A673 (cell line): ENCODE results near the gene TMEM255B. TPM values are rescaled to one million over a fixed set of nuclear protein-coding genes. Genes with fewer than 3 reads are reported as not detected.

Experiments
- BruUV-seq: library from RNA; stranded (reverse); fragments of 400-500 nt; replicated peaks from 2 replicates; lab custom pipeline; 2021; lab: Mats Ljungman, UMichigan
- CTCF ChIA-PET: fragments of 300-600 bp; sonication (Branson Sonifier 250); formaldehyde crosslinking; loops from one replicate; lab custom pipeline; 2022; ENCODE audit warnings: antibody characterized with exemption; lab: Charles Lee
- POLR2A ChIA-PET: fragments of 300-600 bp; sonication (Branson Sonifier 250); formaldehyde crosslinking; loops from one replicate; lab custom pipeline; 2022; ENCODE audit warnings: antibody characterized with exemption; ENCODE audit not compliant: low non-redundant PET; lab: Charles Lee
- DNase-seq: peaks from one replicate; pipeline ENCODE4 v3.0.0-alpha.2; 2015; ENCODE audit warnings: low spot score
- H3K27ac ChIP-seq: fragments of 200-600 bp; sonication (generic); 2 replicates; pipeline ENCODE4 v1.5.1; 2016; ENCODE audit warnings: mixed run types, low read depth, mild to moderate bottlenecking, mixed read lengths, antibody characterized with exemption, low read length; ENCODE audit not compliant: poor library complexity, severe bottlenecking
- H3K27me3 ChIP-seq: fragments of 200-600 bp; sonication (generic); replicated peaks from 2 replicates; pipeline ENCODE4 v1.6.1; 2017; ENCODE audit warnings: mixed run types, low read depth, mild to moderate bottlenecking, mixed read lengths, antibody characterized with exemption, low read length; ENCODE audit not compliant: insufficient read depth, poor library complexity
- H3K36me3 ChIP-seq: fragments of 200-600 bp; sonication (generic); 2 replicates; pipeline ENCODE4 v1.6.1; 2016; ENCODE audit warnings: mixed run types, mild to moderate bottlenecking, mixed read lengths, antibody characterized with exemption, low read length; ENCODE audit not compliant: insufficient read depth, poor library complexity, severe bottlenecking
- H3K4me1 ChIP-seq: fragments of 200-600 bp; sonication (generic); 2 replicates; pipeline ENCODE4 v1.6.1; 2017; ENCODE audit warnings: mixed run types, mild to moderate bottlenecking, mixed read lengths, antibody characterized with exemption, low read length; ENCODE audit not compliant: insufficient read depth, poor library complexity, severe bottlenecking
- H3K4me3 ChIP-seq: fragments of 200-600 bp; sonication (generic); 2 replicates; pipeline ENCODE4 v1.5.1; 2016; ENCODE audit warnings: low read depth, mixed run types, mild to moderate bottlenecking, mixed read lengths, low read length; ENCODE audit not compliant: poor library complexity, severe bottlenecking
- H3K9me3 ChIP-seq: fragments of 200-600 bp; sonication (generic); 2 replicates; pipeline ENCODE4 v1.6.1; 2016; ENCODE audit warnings: mixed run types, low read depth, mild to moderate bottlenecking, mixed read lengths, antibody characterized with exemption, low read length; ENCODE audit not compliant: poor library complexity, severe bottlenecking
- CTCF ChIP-seq: fragments of 300-800, 200-600 bp; sonication (generic); conservative IDR thresholded peaks from 2 replicates; pipeline ENCODE4 v1.5.1; 2017; ENCODE audit warnings: low read depth, mild to moderate bottlenecking, antibody characterized with exemption, low read length, moderate library complexity, mixed read lengths
- EZH2 ChIP-seq: fragments of 200-600 bp; sonication (generic); IDR thresholded peaks from 2 replicates; pipeline ENCODE4 v1.6.1; 2017; ENCODE audit warnings: borderline replicate concordance, low read depth, mild to moderate bottlenecking, mixed read lengths, antibody characterized with exemption, low read length; ENCODE audit not compliant: poor library complexity, severe bottlenecking
- intact Hi-C: fragments of 100-400 bp; cut with micrococcal nuclease; formaldehyde crosslinking; loops from one replicate; pipeline ENCODE4 v1.10.0; 2022; ENCODE audit not compliant: unreplicated experiment
- total RNA-seq: library from RNA; stranded (reverse); gene quantifications from 2 replicates; pipeline ENCODE4 v1.2.3, GENCODE V29; 2021

TMEM255B gene
- total RNA-seq, 1 experiment from 2014 or later: 0.06 TPM

DNA sequence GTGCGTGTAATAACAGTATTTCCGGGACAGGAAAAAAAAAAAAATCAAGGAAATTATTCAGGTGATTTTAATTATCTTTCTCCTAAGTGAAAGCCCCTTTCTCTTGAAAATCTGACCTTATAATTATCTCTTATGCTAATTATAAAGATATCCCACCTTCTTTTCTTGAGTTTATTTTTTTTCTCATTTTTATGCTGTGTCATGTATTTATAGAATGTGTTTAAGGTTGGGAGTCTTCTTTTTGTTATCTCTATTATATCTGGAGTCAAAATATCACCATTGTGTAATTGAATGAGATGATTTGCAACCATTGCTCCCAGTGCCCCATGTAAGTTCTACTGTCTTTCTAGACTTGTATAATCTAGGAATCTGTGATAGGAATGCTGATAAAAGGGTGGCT, 3.0 kb downstream of the TMEM255B start:
- no peak overlapping the region for H3K4me3 ChIP-seq
- no TSS peak for BruUV-seq
- no peaks in the 10 kb centered on the region for H3K36me3 ChIP-seq
- H3K4me1 ChIP-seq: no peaks in the 10 kb centered on the region
- ChIA-PET CTCF (interaction anchor here (1.2 kb wide), 1 partner anchor 17 kb away, joined by 4 read pairs; no protein-coding TSS in a partner anchor), POLR2A (no interaction called here)
- intact Hi-C loops: no loop called here
- DNase-seq: no peak
- no peaks in the 10 kb centered on the region for H3K9me3 ChIP-seq
- peaks cover 50% of the 10 kb centered on the region for H3K27me3 ChIP-seq
- no peak overlapping the region for H3K27ac ChIP-seq
- TF ChIP-seq CTCF: no peak
- TF ChIP-seq EZH2: no peak

DNA sequence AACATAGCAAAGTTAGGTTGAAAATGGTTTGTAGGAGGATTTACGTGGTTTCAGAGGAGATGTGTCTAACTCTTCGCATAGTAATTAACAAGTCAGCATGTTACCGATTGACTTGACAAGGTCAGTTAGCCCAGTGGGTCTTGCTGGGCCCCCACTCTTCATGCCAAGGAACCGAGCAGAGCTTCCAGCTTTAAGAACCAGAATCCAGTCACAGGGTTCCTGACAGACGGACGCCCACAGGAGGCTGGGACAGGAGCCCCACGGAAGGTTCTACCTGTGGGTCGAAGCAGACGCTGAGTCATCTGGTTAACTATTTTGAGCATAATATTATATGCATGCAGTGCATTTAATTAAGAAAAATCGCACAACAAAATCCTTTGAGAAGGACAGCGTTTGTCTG, 3.5 kb downstream of the TMEM255B start:
- no peaks in the 10 kb centered on the region for H3K4me1 ChIP-seq
- POLR2A ChIA-PET: no interaction called here
- no peak for DNase-seq
- peaks cover 54% of the 10 kb centered on the region for H3K27me3 ChIP-seq
- CTCF ChIA-PET: no interaction called here
- H3K27ac ChIP-seq: no peak overlapping the region
- H3K4me3 ChIP-seq: no peak overlapping the region
- H3K36me3 ChIP-seq: no peaks in the 10 kb centered on the region
- BruUV-seq: no TSS peak
- no peaks in the 10 kb centered on the region for H3K9me3 ChIP-seq
- no peak for TF ChIP-seq EZH2
- no peak for TF ChIP-seq CTCF
- intact Hi-C loops: no loop called here

DNA sequence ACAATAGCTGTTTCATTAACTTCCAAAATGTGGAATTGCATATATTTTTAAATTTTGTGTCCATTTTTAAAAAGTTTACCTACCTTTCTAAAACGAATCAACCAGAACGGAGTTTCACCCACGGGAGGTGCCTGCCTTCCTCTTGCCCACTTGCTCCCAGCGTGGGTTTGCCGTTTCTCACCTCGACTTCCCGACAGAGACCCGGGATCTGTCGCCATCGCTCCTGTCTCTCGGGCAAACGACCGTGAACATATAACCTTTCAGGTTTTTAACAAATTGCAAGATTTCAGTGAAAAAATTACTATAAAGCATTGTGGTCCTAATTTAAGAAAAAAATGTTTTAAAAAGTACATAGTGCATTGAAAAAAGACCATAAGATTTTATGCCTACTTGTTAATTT, 4.2 kb downstream of the TMEM255B start:
- ChIA-PET POLR2A (no interaction called here), CTCF (no interaction called here)
- H3K4me3 ChIP-seq: no peak overlapping the region
- no peaks in the 10 kb centered on the region for H3K36me3 ChIP-seq
- intact Hi-C loops: no loop called here
- TF ChIP-seq EZH2 (no peak), CTCF (no peak)
- peaks cover 54% of the 10 kb centered on the region for H3K27me3 ChIP-seq
- no peaks in the 10 kb centered on the region for H3K4me1 ChIP-seq
- H3K9me3 ChIP-seq: no peaks in the 10 kb centered on the region
- DNase-seq: no peak
- BruUV-seq: no TSS peak
- H3K27ac ChIP-seq: no peak overlapping the region
